SK-N-SH (cell line): ENCODE results near the gene CMC1. TPM values are rescaled to one million over a fixed set of nuclear protein-coding genes. Genes with fewer than 3 reads are reported as not detected.

Source experiments
- CTCF ChIA-PET: fragments of 300-600, 350-600 bp; formaldehyde crosslinking; extraction: SDS; loops from one replicate; lab custom pipeline; 2021; lab: Yijun Ruan, JAX
- POLR2A ChIA-PET: fragments of 350-600 bp; sonication (Branson Sonifier 250); formaldehyde crosslinking; extraction: SDS; loops from one replicate; lab custom pipeline; 2020; ENCODE audit warnings: antibody characterized with exemption, inconsistent platforms; lab: Yijun Ruan, JAX
- DNase-seq: peaks from one replicate; pipeline ENCODE4 v3.0.0; 2012
- H2AFZ ChIP-seq: fragments of 200-600 bp; sonication (generic); 2 replicates; pipeline ENCODE4 v1.8.1; 2016; ENCODE audit warnings: antibody characterized with exemption, mild to moderate bottlenecking, low read depth
- H3F3A ChIP-seq: fragments of 200-600 bp; sonication (generic); replicated peaks from 2 replicates; pipeline ENCODE3; 2016; ENCODE audit warnings: antibody characterized with exemption, mild to moderate bottlenecking; ENCODE audit not compliant: insufficient read depth
- H3K27ac ChIP-seq, 2 experiments: fragments of 200-500 bp in 1 of 2; fragments of 200-600 bp in 1 of 2; sonication (Bioruptor generic) in 1 of 2; sonication (generic), shearing (Covaris generic) in 1 of 2; 2 replicates each; pipeline versions ENCODE4 v1.5.1 to v1.6.1; 2014 to 2016; ENCODE audit warnings: low read depth in 2 of 2, inconsistent platforms in 1 of 2, low read length in 1 of 2, mild to moderate bottlenecking in 1 of 2, mixed read lengths in 1 of 2
- H3K27me3 ChIP-seq: fragments of 200-600 bp; sonication (generic), shearing (Covaris generic); 2 replicates; pipeline ENCODE4 v1.6.1; 2016; ENCODE audit warnings: mixed run types; ENCODE audit not compliant: insufficient read depth
- H3K36me3 ChIP-seq, 2 experiments: fragments of 200-500 bp in 1 of 2; fragments of 200-600 bp in 1 of 2; sonication (Bioruptor generic) in 1 of 2; sonication (generic) in 1 of 2; replicated peaks in 1 of 2; 2 replicates each; pipeline versions ENCODE3 to v1.5.1; 2014 to 2016; ENCODE audit warnings: low read length in 1 of 2, mild to moderate bottlenecking in 1 of 2; ENCODE audit not compliant: insufficient read depth in 2 of 2, control insufficient read depth in 1 of 2
- H3K4me1 ChIP-seq, 2 experiments: fragments of 200-500 bp in 1 of 2; fragments of 200-600 bp in 1 of 2; sonication (Bioruptor generic) in 1 of 2; sonication (generic), shearing (Covaris generic) in 1 of 2; 2 replicates each; pipeline versions ENCODE4 v1.5.1 to v1.6.1; 2014 to 2016; ENCODE audit warnings: low read depth in 1 of 2, low read length in 1 of 2, mixed run types in 1 of 2; ENCODE audit not compliant: insufficient read depth in 2 of 2, control insufficient read depth in 1 of 2
- H3K4me2 ChIP-seq: fragments of 200-600 bp; sonication (generic), shearing (Covaris generic); 2 replicates; pipeline ENCODE4 v1.6.1; 2017; ENCODE audit warnings: mixed run types
- H3K4me3 ChIP-seq, 2 experiments: fragments of 200-500 bp in 1 of 2; fragments of 200-600 bp in 1 of 2; sonication (Bioruptor generic) in 1 of 2; sonication (generic), shearing (Covaris generic) in 1 of 2; 2 replicates each; pipeline versions ENCODE4 v1.5.1 to v1.8.1; 2014 to 2016; ENCODE audit warnings: low read depth in 2 of 2, inconsistent platforms in 1 of 2, low read length in 1 of 2, mild to moderate bottlenecking in 1 of 2, mixed read lengths in 1 of 2, moderate library complexity in 1 of 2
- H3K79me2 ChIP-seq: fragments of 200-600 bp; sonication (generic); 2 replicates; pipeline ENCODE4 v1.8.1; 2017; ENCODE audit warnings: mild to moderate bottlenecking; ENCODE audit not compliant: insufficient read depth
- H3K9ac ChIP-seq: fragments of 200-600 bp; sonication (generic); 2 replicates; pipeline ENCODE4 v1.6.1; 2017; ENCODE audit warnings: mixed run types
- H3K9me2 ChIP-seq: fragments of 200-600 bp; sonication (generic); 2 replicates; pipeline ENCODE4 v1.6.1; 2017; ENCODE audit warnings: mixed run types
- H3K9me3 ChIP-seq: fragments of 200-600 bp; sonication (generic); 2 replicates; pipeline ENCODE4 v1.6.1; 2017; ENCODE audit warnings: mixed run types, mild to moderate bottlenecking, moderate library complexity
- H4K20me1 ChIP-seq: fragments of 200-600 bp; sonication (generic); 2 replicates; pipeline ENCODE4 v1.6.1; 2017; ENCODE audit warnings: mild to moderate bottlenecking, mixed run types; ENCODE audit not compliant: insufficient read depth
- CHD2 ChIP-seq: fragments of 150-350 bp; IDR thresholded peaks from 2 replicates; pipeline ENCODE4 v1.6.1; 2018; ENCODE audit warnings: low read length; ENCODE audit not compliant: partially characterized antibody
- FOSL2 ChIP-seq: IDR thresholded peaks from 2 replicates; pipeline ENCODE4 v1.4.0; 2012; ENCODE audit warnings: low read depth, mild to moderate bottlenecking, moderate library complexity, borderline replicate concordance
- GATA2 ChIP-seq: sonication (generic); formaldehyde crosslinking; IDR thresholded peaks from 2 replicates; pipeline ENCODE4 v1.5.0; 2020; ENCODE audit warnings: mild to moderate bottlenecking, missing genetic modification reagents
- JUND ChIP-seq: IDR thresholded peaks from 2 replicates; pipeline ENCODE4 v1.4.0; 2012
- MXI1 ChIP-seq: IDR thresholded peaks from 2 replicates; pipeline ENCODE4 v1.6.1; 2012; ENCODE audit warnings: mild to moderate bottlenecking, low read depth, low read length, improper control_type of control experiment
- NRF1 ChIP-seq: IDR thresholded peaks from 2 replicates; pipeline ENCODE4 v1.6.1; 2012; ENCODE audit warnings: low read depth, mild to moderate bottlenecking, low read length
- RXRA ChIP-seq: IDR thresholded peaks from 2 replicates; pipeline ENCODE4 v1.4.0; 2012; ENCODE audit warnings: low read depth, mild to moderate bottlenecking, borderline replicate concordance
- SIN3A ChIP-seq: IDR thresholded peaks from 2 replicates; pipeline ENCODE4 v1.6.1; 2012; ENCODE audit warnings: low read depth, mild to moderate bottlenecking, low read length, moderate library complexity, borderline replicate concordance
- TAF1 ChIP-seq: IDR thresholded peaks from 2 replicates; pipeline ENCODE4 v1.6.1; 2012; ENCODE audit warnings: low read depth, mild to moderate bottlenecking, low read length, moderate library complexity, borderline replicate concordance
- TCF12 ChIP-seq: IDR thresholded peaks from 2 replicates; pipeline ENCODE4 v1.4.0; 2012
- YY1 ChIP-seq: IDR thresholded peaks from 2 replicates; pipeline ENCODE4 v1.4.0; 2012; ENCODE audit warnings: low read depth, mild to moderate bottlenecking
- WGBS: methylation state at CpG from one replicate; pipeline ENCODE4 v1.1.6; 2017; ENCODE audit warnings: low lambda C conversion rate; 5-methylcytosine and 5-hydroxymethylcytosine counted together
- polyA plus RNA-seq, 3 experiments: library from polyadenylated mRNA; depleted of rRNA; stranded (reverse); fragments of >200 nt; gene quantifications; 2 replicates each; pipeline ENCODE4 v1.2.3, GENCODE V29; 2012
- TF ChIP-seq, protein P1 (sequence below): IDR thresholded peaks from 2 replicates; pipeline ENCODE4 v1.4.0; 2012; ENCODE audit warnings: low read depth
- TF ChIP-seq, protein P2 (sequence below): fragments of 200-600 bp; sonication (generic); IDR thresholded peaks from 2 replicates; pipeline ENCODE4 v1.6.1; 2017; ENCODE audit warnings: antibody characterized with exemption, mild to moderate bottlenecking, moderate library complexity

Gene CMC1
- polyA plus RNA-seq, 1 of the 3 experiments (the other 2 are of a cell fraction), result 24.1 TPM

DNA sequence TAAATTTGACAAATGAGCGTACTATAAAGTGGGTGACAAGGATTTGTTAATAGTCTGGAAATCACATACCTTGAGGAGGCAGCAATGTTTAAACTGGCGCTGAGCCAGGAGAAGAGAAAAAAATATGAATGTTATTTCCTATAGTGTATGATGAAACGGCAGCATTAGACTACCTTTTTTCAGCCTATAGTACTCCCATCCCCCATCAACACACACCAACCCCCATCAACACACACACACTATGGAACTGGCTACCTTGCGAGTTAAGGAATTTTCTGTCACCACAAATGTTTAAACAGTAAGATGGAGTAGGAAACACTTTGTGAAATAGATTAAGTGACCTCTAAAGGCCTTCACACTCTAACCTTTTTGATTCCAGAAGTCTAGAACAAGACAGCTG, 60.3 kb downstream of the CMC1 start:
- CTCF ChIA-PET, result no interaction called here
- Histone ChIP-seq H3K36me3 (peaks cover 4 to 11% of the 10 kb centered on the region in 2 experiments), H2AFZ (no peak overlapping the region), H4K20me1 (no peaks in the 10 kb centered on the region), H3K27me3 (no peaks in the 10 kb centered on the region), H3K4me1 (no peaks in the 10 kb centered on the region), H3K4me2 (no peak overlapping the region), H3K9ac (no peak overlapping the region), H3K4me3 (no peak overlapping the region), H3K27ac (no peak overlapping the region), H3K9me2 (no peaks in the 10 kb centered on the region), H3K79me2 (no peaks in the 10 kb centered on the region), H3F3A (peaks cover 3% of the 10 kb centered on the region), H3K9me3 (no peaks in the 10 kb centered on the region)
- POLR2A ChIA-PET, result no interaction called here
- no peak for DNase-seq
- 87% methylated on average over 4 of the region's 4 CpGs for WGBS
- no peak for TF ChIP-seq CHD2
- TF ChIP-seq SIN3A, result no peak
- TF ChIP-seq TCF12, result no peak
- TF ChIP-seq YY1, result no peak
- no peak for TF ChIP-seq NRF1
- no peak for TF ChIP-seq MXI1
- TF ChIP-seq, protein P1, sequence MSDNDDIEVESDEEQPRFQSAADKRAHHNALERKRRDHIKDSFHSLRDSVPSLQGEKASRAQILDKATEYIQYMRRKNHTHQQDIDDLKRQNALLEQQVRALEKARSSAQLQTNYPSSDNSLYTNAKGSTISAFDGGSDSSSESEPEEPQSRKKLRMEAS, result no peak
- no peak for TF ChIP-seq JUND

DNA sequence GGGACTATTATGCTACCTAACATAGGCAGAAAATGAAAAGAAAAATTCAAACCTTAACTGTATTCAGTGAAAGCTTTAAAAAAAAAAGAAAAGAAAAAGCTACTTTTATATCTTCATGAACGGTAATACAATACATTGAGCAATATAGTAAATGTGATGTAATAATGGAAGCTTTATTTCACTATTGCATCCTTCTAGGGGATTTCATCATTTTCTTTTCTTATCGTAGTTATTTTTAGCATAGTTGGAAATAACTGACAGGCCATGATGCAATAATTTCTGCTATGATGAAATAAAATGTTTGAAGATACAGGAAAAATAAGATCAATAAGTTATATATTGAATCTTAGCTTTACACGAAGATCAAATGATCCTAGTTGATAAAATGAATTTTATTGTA, 66.8 kb downstream of the CMC1 start:
- DNase-seq, result no peak

More for the DNA sequence above, 66.8 kb downstream of the CMC1 start:
- Histone ChIP-seq H3K9me3 (no peaks in the 10 kb centered on the region), H3K27ac (no peak overlapping the region), H3K79me2 (no peaks in the 10 kb centered on the region), H3K36me3 (no peaks in the 10 kb centered on the region), H3K27me3 (no peaks in the 10 kb centered on the region), H4K20me1 (no peaks in the 10 kb centered on the region), H3K4me3 (no peak overlapping the region), H2AFZ (no peak overlapping the region), H3K9me2 (no peaks in the 10 kb centered on the region; the same call in 1 of the 2 replicates), H3F3A (no peaks in the 10 kb centered on the region), H3K4me1 (no peaks in the 10 kb centered on the region), H3K4me2 (no peak overlapping the region), H3K9ac (no peak overlapping the region)
- no peak for TF ChIP-seq MXI1
- TF ChIP-seq, protein P2, sequence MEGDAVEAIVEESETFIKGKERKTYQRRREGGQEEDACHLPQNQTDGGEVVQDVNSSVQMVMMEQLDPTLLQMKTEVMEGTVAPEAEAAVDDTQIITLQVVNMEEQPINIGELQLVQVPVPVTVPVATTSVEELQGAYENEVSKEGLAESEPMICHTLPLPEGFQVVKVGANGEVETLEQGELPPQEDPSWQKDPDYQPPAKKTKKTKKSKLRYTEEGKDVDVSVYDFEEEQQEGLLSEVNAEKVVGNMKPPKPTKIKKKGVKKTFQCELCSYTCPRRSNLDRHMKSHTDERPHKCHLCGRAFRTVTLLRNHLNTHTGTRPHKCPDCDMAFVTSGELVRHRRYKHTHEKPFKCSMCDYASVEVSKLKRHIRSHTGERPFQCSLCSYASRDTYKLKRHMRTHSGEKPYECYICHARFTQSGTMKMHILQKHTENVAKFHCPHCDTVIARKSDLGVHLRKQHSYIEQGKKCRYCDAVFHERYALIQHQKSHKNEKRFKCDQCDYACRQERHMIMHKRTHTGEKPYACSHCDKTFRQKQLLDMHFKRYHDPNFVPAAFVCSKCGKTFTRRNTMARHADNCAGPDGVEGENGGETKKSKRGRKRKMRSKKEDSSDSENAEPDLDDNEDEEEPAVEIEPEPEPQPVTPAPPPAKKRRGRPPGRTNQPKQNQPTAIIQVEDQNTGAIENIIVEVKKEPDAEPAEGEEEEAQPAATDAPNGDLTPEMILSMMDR, result no peak
- no peak for TF ChIP-seq TAF1
- TF ChIP-seq YY1, result no peak
- no peak for TF ChIP-seq FOSL2
- TF ChIP-seq GATA2, result no peak
- no peak for TF ChIP-seq RXRA
- TF ChIP-seq CHD2, result no peak
- ChIA-PET POLR2A (no interaction called here), CTCF (interaction anchor here (1.6 to 1.8 kb wide), 2 partner anchors 10 to 20 kb away, joined by 4 to 6 read pairs; no protein-coding TSS in a partner anchor)
- 95% methylated on average over 3 of the region's 3 CpGs for WGBS
